K562 (cell line): Measurements from ENCODE around the gene PHTF1. TPM values are rescaled to one million over a fixed set of nuclear protein-coding genes. Genes with fewer than 3 reads are reported as not detected.

Experiments
- ATAC-seq: fragments of 200-7000 bp; cut with Tn5 transposase; 3 replicates; pipeline ENCODE4 v1.9.1; 2020; ENCODE audit warnings: moderate library complexity
- BruUV-seq: library from RNA; stranded (reverse); fragments of 400-500 nt; replicated peaks from 2 replicates; lab custom pipeline; 2021; lab: Mats Ljungman, UMichigan
- CTCF ChIA-PET: fragments of 300-600 bp; formaldehyde crosslinking; extraction: SDS; loops from one replicate; lab custom pipeline; 2021; ENCODE audit warnings: low intra/inter-chr PET ratio; lab: Yijun Ruan, JAX
- POLR2A ChIA-PET: fragments of 300-600, 350-650 bp; sonication (Branson Sonifier 250); formaldehyde crosslinking; extraction: SDS; loops from one replicate; lab custom pipeline; 2021; ENCODE audit warnings: antibody characterized with exemption, inconsistent platforms; lab: Yijun Ruan, JAX
- DNase-seq, 4 experiments: peaks; one replicate each; pipeline versions ENCODE4 v3.0.0 to v3.0.0-alpha.2; 2011 to 2018; ENCODE audit warnings: low spot score in 3 of 4, mixed read lengths in 3 of 4; ENCODE audit errors: extremely low read depth in 1 of 4
- FAIRE-seq: peaks from 2 replicates; lab custom pipeline; 2011; peaks lifted over from hg19 to GRCh38; lab: Jason Lieb, UNC
- H2AFZ ChIP-seq: 2 replicates; pipeline ENCODE4 v1.6.0; 2011; ENCODE audit warnings: low read depth, low read length, control low read depth, inconsistent platforms
- H3K27ac ChIP-seq: fragments of 200-600 bp; 3 replicates; pipeline ENCODE4 v1.8.0; 2011; ENCODE audit warnings: low read depth, mild to moderate bottlenecking, control low read depth, inconsistent platforms, low read length, moderate library complexity, mixed read lengths; ENCODE audit errors: extremely low read depth
- H3K27me3 ChIP-seq, 2 experiments: fragments of 300-600 bp in 1 of 2; 2 replicates in 1 of 2; 3 replicates in 1 of 2; pipeline versions ENCODE4 v1.6.0 to v1.8.0; 2011; ENCODE audit warnings: inconsistent platforms in 2 of 2, low read length in 2 of 2, mild to moderate bottlenecking in 1 of 2, mixed read lengths in 1 of 2, moderate library complexity in 1 of 2; ENCODE audit not compliant: control insufficient read depth in 2 of 2, insufficient read depth in 2 of 2
- H3K36me3 ChIP-seq: fragments of 300-600 bp; 3 replicates; pipeline ENCODE4 v1.8.0; 2011; ENCODE audit warnings: mild to moderate bottlenecking, low read length, inconsistent platforms; ENCODE audit not compliant: control insufficient read depth, insufficient read depth
- H3K4me1 ChIP-seq, 2 experiments: fragments of 200-600 bp in 1 of 2; replicated peaks in 1 of 2; 2 replicates in 1 of 2; 3 replicates in 1 of 2; pipeline versions ENCODE4 v1.5.1 to v1.8.0; 2011; ENCODE audit warnings: inconsistent platforms in 2 of 2, low read length in 2 of 2, mild to moderate bottlenecking in 1 of 2, mixed read lengths in 1 of 2, moderate library complexity in 1 of 2; ENCODE audit not compliant: control insufficient read depth in 2 of 2, insufficient read depth in 2 of 2
- H3K4me2 ChIP-seq: 2 replicates; pipeline ENCODE4 v1.6.1; 2011; ENCODE audit warnings: low read length, control low read depth, inconsistent platforms, mixed read lengths; ENCODE audit not compliant: insufficient read depth
- H3K4me3 ChIP-seq: fragments of 200-600 bp; sonication (generic), shearing (Covaris generic); 2 replicates; pipeline ENCODE4 v1.5.1; 2016; ENCODE audit warnings: control low read depth, inconsistent platforms
- H3K79me2 ChIP-seq: fragments of 200-600 bp; 3 replicates; pipeline ENCODE4 v1.8.0; 2011; ENCODE audit warnings: low read length, inconsistent platforms; ENCODE audit not compliant: control insufficient read depth, insufficient read depth
- H3K9ac ChIP-seq, 2 experiments: 2 replicates each; pipeline versions ENCODE4 v1.6.0 to v1.6.1; 2011; ENCODE audit warnings: low read depth in 2 of 2, low read length in 2 of 2, control low read depth in 1 of 2, inconsistent platforms in 1 of 2, mild to moderate bottlenecking in 1 of 2, mixed read lengths in 1 of 2; ENCODE audit not compliant: insufficient read depth in 1 of 2
- H3K9me1 ChIP-seq: one replicate; pipeline ENCODE4 v1.6.0; 2011; ENCODE audit warnings: inconsistent platforms, mild to moderate bottlenecking, low read length, moderate library complexity; ENCODE audit not compliant: control insufficient read depth, insufficient read depth
- H3K9me3 ChIP-seq: replicated peaks from 2 replicates; pipeline ENCODE4 v1.5.1; 2011; ENCODE audit warnings: low read depth, low read length, inconsistent platforms; ENCODE audit not compliant: control insufficient read depth, insufficient read depth
- H4K20me1 ChIP-seq: replicated peaks from 2 replicates; pipeline ENCODE4 v1.6.1; 2011; ENCODE audit warnings: low read length, inconsistent platforms, mixed read lengths; ENCODE audit not compliant: control insufficient read depth, insufficient read depth
- BRF1 ChIP-seq: IDR thresholded peaks from 3 replicates; pipeline ENCODE4 v1.6.1; 2011; ENCODE audit warnings: borderline replicate concordance, mild to moderate bottlenecking; ENCODE audit not compliant: insufficient read length; ENCODE audit errors: extremely low read depth
- HOXB6 ChIP-seq: fragments of 250-450 bp; sonication (Bioruptor Pico); IDR thresholded peaks from 2 replicates; pipeline ENCODE4 v1.5.1; 2022; ENCODE audit warnings: mild to moderate bottlenecking, borderline replicate concordance
- MTA1 ChIP-seq: fragments of 450-650 bp; IDR thresholded peaks from 2 replicates; pipeline ENCODE4 v1.6.1; 2017; ENCODE audit warnings: borderline replicate concordance
- POLR2B ChIP-seq: fragments of 450-650 bp; IDR thresholded peaks from 2 replicates; pipeline ENCODE4 v1.6.1; 2018; ENCODE audit warnings: low read depth; ENCODE audit not compliant: partially characterized antibody
- SNRNP70 ChIP-seq: fragments of 200-400 bp; formaldehyde crosslinking; optimal IDR thresholded peaks from 2 replicates; pipeline ENCODE3; 2017; ENCODE audit warnings: low read depth, low read length
- SREBF2 ChIP-seq: sonication (generic); formaldehyde crosslinking; IDR thresholded peaks from 2 replicates; pipeline ENCODE4 v1.4.0; 2020; ENCODE audit warnings: mild to moderate bottlenecking, missing genetic modification reagents
- THRAP3 ChIP-seq: fragments of 450-650 bp; IDR thresholded peaks from 2 replicates; pipeline ENCODE4 v1.6.1; 2016; ENCODE audit warnings: mild to moderate bottlenecking, inconsistent platforms, borderline replicate concordance
- XRCC4 ChIP-seq: IDR thresholded peaks from one replicate; pipeline ENCODE4 v1.6.1; 2011; ENCODE audit not compliant: insufficient read depth, insufficient read length; ENCODE audit errors: extremely low read depth
- ZNF668 ChIP-seq: fragments of 250-450 bp; sonication (Bioruptor Pico); IDR thresholded peaks from 2 replicates; pipeline ENCODE4 v1.8.0; 2022; ENCODE audit warnings: mild to moderate bottlenecking, inconsistent platforms
- WGBS: fragments of 100-300 bp; shearing (Covaris generic); methylation state at CpG from one replicate; pipeline ENCODE4 v1.1.6; 2016; ENCODE audit warnings: low coverage, mixed read lengths; ENCODE audit not compliant: insufficient coverage; ENCODE audit errors: missing lambda C conversion rate; 5-methylcytosine and 5-hydroxymethylcytosine counted together
- in situ Hi-C: fragments of 300-500 bp; cut with MboI; formaldehyde crosslinking; loops from 4 replicates; pipeline ENCODE4 v1.15.0; 2018; ENCODE audit warnings: inconsistent platforms, mixed read lengths
- intact Hi-C: fragments of 100-400 bp; cut with micrococcal nuclease; formaldehyde crosslinking; loops from 2 replicates; pipeline ENCODE4 v1.14.2; 2022
- polyA plus RNA-seq, 8 experiments: library from polyadenylated mRNA; depleted of rRNA in 4 of 8; stranded (reverse) in 5 of 8; unstranded in 3 of 8; fragments of >200 nt; fragmentation: Nextera tagmentation in 2 of 8; fragmentation: Illumina TruSeq in 1 of 8; extraction: Ambion mirVana in 2 of 8; extraction: Trizol in 1 of 8; gene quantifications; 2 replicates each; pipeline versions ENCODE4 v1.2.1 to v1.2.3, GENCODE V29; 2011 to 2014; ENCODE audit warnings: inconsistent platforms in 1 of 8, missing spikeins in 1 of 8
- total RNA-seq, 7 experiments: library from RNA; depleted of rRNA in 6 of 7; stranded (reverse); fragments of >200 nt in 6 of 7; fragmentation: Illumina TruSeq in 2 of 7; extraction: Trizol in 2 of 7; gene quantifications; 2 replicates each; pipeline versions ENCODE4 v1.2.1 to v1.2.3, GENCODE V29; 2011 to 2021; ENCODE audit warnings: low replicate concordance in 1 of 7
- TF ChIP-seq, protein P1 (sequence below): fragments of 250-450 bp; sonication (Bioruptor Pico); IDR thresholded peaks from 2 replicates; pipeline ENCODE4 v1.6.1; 2021; ENCODE audit warnings: mild to moderate bottlenecking
- TF ChIP-seq, protein P2 (sequence below): sonication (generic); formaldehyde crosslinking; IDR thresholded peaks from 2 replicates; pipeline ENCODE4 v1.8.1; 2023; ENCODE audit warnings: mild to moderate bottlenecking, missing genetic modification reagents
- TF ChIP-seq, protein P3 (sequence below), 2 experiments: fragments of 250-450 bp in 1 of 2; fragments of 450-650 bp in 1 of 2; sonication (Bioruptor Pico) in 1 of 2; IDR thresholded peaks; 2 replicates each; pipeline versions ENCODE4 v1.6.1 to v1.8.0; 2016 to 2021; ENCODE audit warnings: mild to moderate bottlenecking in 2 of 2, moderate library complexity in 2 of 2, missing compliant biosample characterization in 1 of 2, missing genetic modification characterization in 1 of 2

Gene PHTF1
- total and polyA plus RNA-seq, 9 of the 15 experiments (the other 6 are each of a cell fraction or from before 2014, with no cell fraction given) = 8.4 to 36.2 (median 23.0) TPM

DNA sequence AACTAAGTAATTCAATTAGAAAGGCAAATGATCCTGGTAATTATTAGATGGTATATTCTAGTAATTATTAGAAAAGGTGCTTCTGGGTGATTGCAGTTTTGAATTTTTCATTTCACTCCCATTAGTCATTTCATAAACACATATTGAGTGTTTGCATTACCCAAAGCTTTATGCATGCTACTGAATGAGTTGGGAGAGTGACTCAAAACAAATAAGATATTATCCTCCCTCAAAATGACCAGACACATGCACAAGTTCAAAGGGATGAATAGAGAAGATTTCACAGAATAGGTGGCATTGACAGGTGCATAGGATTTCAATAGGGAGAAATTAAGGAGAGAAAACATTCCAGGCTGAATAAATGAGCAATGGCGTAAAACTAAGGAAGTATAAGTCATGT, 84.7 kb downstream of the PHTF1 start (continued):
- no peak for TF ChIP-seq HOXB6 (CRISPR knock-in tag)
- TF ChIP-seq, all 486 proteins: peak for 0

DNA sequence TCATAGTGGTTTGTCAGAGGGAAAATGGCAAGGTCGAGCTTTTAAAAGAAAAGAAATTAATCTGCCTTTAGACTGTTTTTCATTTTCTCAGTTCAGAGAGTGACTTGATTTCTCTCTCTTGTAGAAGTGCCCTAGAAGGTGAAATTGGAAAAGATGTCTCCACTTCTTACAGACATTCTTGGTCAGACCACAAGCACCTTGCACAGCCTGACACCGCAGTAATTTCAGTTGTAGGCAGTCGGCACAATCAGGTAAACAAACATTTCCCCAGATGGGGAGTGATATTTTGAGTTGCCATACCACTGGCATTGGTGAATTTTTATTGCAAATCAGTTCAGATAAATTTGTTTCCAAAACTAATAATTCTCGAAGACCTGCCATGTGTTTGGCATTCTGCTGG, 86.8 kb downstream of the PHTF1 start:
- Histone ChIP-seq H3K79me2 (no peaks in the 10 kb centered on the region), H3K4me2 (no peak overlapping the region), H2AFZ (no peak overlapping the region), H3K9ac (no peak overlapping the region), H3K27ac (no peak overlapping the region), H3K9me3 (no peaks in the 10 kb centered on the region), H3K4me3 (no peak overlapping the region)
- ATAC-seq = no peak
- no peak for DNase-seq
- in situ Hi-C loops = no loop called here
- POLR2A ChIA-PET = interaction anchor here (0.9 kb wide), 1 partner anchor 16 kb away, joined by 3 read pairs; no protein-coding TSS in a partner anchor
- 16% methylated on average over 4 of the region's 4 CpGs for WGBS
- TF ChIP-seq SREBF2 (CRISPR knock-in tag) (no peak), BRF1 (no peak), XRCC4 (no peak), POLR2B (no peak), MTA1 (no peak), SNRNP70 (no peak), ZNF668 (CRISPR knock-in tag) (no peak), THRAP3 (no peak)
- TF ChIP-seq, protein P1, sequence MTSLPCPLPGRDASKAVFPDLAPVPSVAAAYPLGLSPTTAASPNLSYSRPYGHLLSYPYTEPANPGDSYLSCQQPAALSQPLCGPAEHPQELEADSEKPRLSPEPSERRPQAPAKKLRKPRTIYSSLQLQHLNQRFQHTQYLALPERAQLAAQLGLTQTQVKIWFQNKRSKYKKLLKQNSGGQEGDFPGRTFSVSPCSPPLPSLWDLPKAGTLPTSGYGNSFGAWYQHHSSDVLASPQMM (CRISPR knock-in tag) = no peak
- TF ChIP-seq, protein P2, sequence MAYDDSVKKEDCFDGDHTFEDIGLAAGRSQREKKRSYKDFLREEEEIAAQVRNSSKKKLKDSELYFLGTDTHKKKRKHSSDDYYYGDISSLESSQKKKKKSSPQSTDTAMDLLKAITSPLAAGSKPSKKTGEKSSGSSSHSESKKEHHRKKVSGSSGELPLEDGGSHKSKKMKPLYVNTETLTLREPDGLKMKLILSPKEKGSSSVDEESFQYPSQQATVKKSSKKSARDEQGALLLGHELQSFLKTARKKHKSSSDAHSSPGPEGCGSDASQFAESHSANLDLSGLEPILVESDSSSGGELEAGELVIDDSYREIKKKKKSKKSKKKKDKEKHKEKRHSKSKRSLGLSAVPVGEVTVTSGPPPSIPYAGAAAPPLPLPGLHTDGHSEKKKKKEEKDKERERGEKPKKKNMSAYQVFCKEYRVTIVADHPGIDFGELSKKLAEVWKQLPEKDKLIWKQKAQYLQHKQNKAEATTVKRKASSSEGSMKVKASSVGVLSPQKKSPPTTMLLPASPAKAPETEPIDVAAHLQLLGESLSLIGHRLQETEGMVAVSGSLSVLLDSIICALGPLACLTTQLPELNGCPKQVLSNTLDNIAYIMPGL = no peak
- TF ChIP-seq, protein P3, sequence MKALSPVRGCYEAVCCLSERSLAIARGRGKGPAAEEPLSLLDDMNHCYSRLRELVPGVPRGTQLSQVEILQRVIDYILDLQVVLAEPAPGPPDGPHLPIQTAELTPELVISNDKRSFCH (CRISPR knock-in tag; IDR thresholded peaks at IDR 0.05) = no peak
- TF ChIP-seq, protein P3 (tag; IDR thresholded peaks at IDR 0.05) = no peak
- TF ChIP-seq, all 486 proteins: peak for 0
- no peaks in the 10 kb centered on the region for H4K20me1 ChIP-seq
- intact Hi-C loops = no loop called here
- no peaks in the 10 kb centered on the region for H3K36me3 ChIP-seq
- no peaks in the 10 kb centered on the region for H3K9me1 ChIP-seq
- no peaks in the 10 kb centered on the region for H3K27me3 ChIP-seq
- peaks cover 0 to 24% of the 10 kb centered on the region in 2 experiments; a peak in 4 of 5 replicates for H3K4me1 ChIP-seq
- FAIRE-seq = no peak
- BruUV-seq = no TSS peak
- CTCF ChIA-PET = no interaction called here
